Osteocyte (in vitro differentiated cells): ENCODE measurements around the gene CMTM7. TPM values are rescaled to one million over a fixed set of nuclear protein-coding genes. Genes with fewer than 3 reads are reported as not detected.

Source experiments
- DNase-seq: peaks from one replicate; pipeline ENCODE4 v3.0.0; 2021; ENCODE audit warnings: mixed read lengths; ENCODE audit not compliant: unreplicated experiment; ENCODE audit errors: extremely low spot score
- H3K27ac Mint-ChIP-seq: one replicate; pipeline ENCODE4 v1.8.0; 2021; ENCODE audit warnings: mild to moderate bottlenecking, mixed read lengths; ENCODE audit not compliant: unreplicated experiment
- H3K27me3 Mint-ChIP-seq: one replicate; pipeline ENCODE4 v1.8.0; 2021; ENCODE audit warnings: mixed read lengths; ENCODE audit not compliant: unreplicated experiment
- H3K36me3 Mint-ChIP-seq: one replicate; pipeline ENCODE4 v1.8.0; 2021; ENCODE audit warnings: mixed read lengths; ENCODE audit not compliant: unreplicated experiment
- H3K4me1 Mint-ChIP-seq: one replicate; pipeline ENCODE4 v1.8.0; 2021; ENCODE audit warnings: mixed read lengths; ENCODE audit not compliant: unreplicated experiment
- H3K4me3 Mint-ChIP-seq: one replicate; pipeline ENCODE4 v1.8.0; 2021; ENCODE audit warnings: mild to moderate bottlenecking, moderate library complexity, mixed read lengths; ENCODE audit not compliant: unreplicated experiment
- H3K9me3 Mint-ChIP-seq: one replicate; pipeline ENCODE4 v1.8.0; 2021; ENCODE audit warnings: mixed read lengths; ENCODE audit not compliant: unreplicated experiment
- CTCF ChIP-seq: fragments of 200-600 bp; sonication (generic); IDR thresholded peaks from 2 replicates; pipeline ENCODE4 v1.5.0; 2021; ENCODE audit warnings: antibody characterized with exemption, mild to moderate bottlenecking, moderate library complexity
- total RNA-seq: library from RNA; stranded (reverse); gene quantifications from 2 replicates; pipeline ENCODE4 v1.2.1, GENCODE V29; 2021

CMTM7 gene
- total RNA-seq, 1 donor from 2014 or later, result 17.8 TPM

GRCh38 chr3:32499585-32499984 lies 107.9 kb downstream of the CMTM7 start:
- Mint-ChIP-seq H3K27me3 (no peaks in the 10 kb centered on the region), H3K9me3 (no peaks in the 10 kb centered on the region), H3K4me3 (no peak overlapping the region), H3K36me3 (peaks cover 9% of the 10 kb centered on the region), H3K27ac (no peak overlapping the region), H3K4me1 (peaks cover 31% of the 10 kb centered on the region)
- no peak for DNase-seq
- no peak for TF ChIP-seq CTCF

GRCh38 chr3:32500231-32500630 lies 108.6 kb downstream of the CMTM7 start:
- H3K27ac Mint-ChIP-seq, result no peak overlapping the region
- DNase-seq, result no peak
- H3K27me3 Mint-ChIP-seq, result no peaks in the 10 kb centered on the region
- H3K36me3 Mint-ChIP-seq, result peaks cover 9% of the 10 kb centered on the region
- H3K9me3 Mint-ChIP-seq, result no peaks in the 10 kb centered on the region
- peak overlapping the region; percentile 94 for H3K4me3 Mint-ChIP-seq
- H3K4me1 Mint-ChIP-seq, result peaks cover 30% of the 10 kb centered on the region
- no peak for TF ChIP-seq CTCF

GRCh38 chr3:32500880-32501782 lies 109.5 kb downstream of the CMTM7 start:
- Mint-ChIP-seq H3K27me3 (no peaks in the 10 kb centered on the region), H3K36me3 (peaks cover 9% of the 10 kb centered on the region), H3K9me3 (no peaks in the 10 kb centered on the region), H3K27ac (peak overlapping the region; percentile 59), H3K4me1 (peaks cover 30% of the 10 kb centered on the region), H3K4me3 (peak overlapping the region; percentile 94)
- DNase-seq, result no peak
- no peak for TF ChIP-seq CTCF

GRCh38 chr3:32501783-32502117 lies 110.1 kb downstream of the CMTM7 start:
- H3K27ac Mint-ChIP-seq, result peak overlapping the region; percentile 98
- peaks cover 27% of the 10 kb centered on the region for H3K4me1 Mint-ChIP-seq
- no peaks in the 10 kb centered on the region for H3K9me3 Mint-ChIP-seq
- peaks cover 6% of the 10 kb centered on the region for H3K36me3 Mint-ChIP-seq
- H3K27me3 Mint-ChIP-seq, result no peaks in the 10 kb centered on the region
- DNase-seq, result no peak
- no peak for TF ChIP-seq CTCF
- peak overlapping the region; percentile 94 for H3K4me3 Mint-ChIP-seq

GRCh38 chr3:32502118-32502945 lies 110.7 kb downstream of the CMTM7 start, which contains the start of gene CMTM6:
TSS of gene CMTM6 (minus strand) at chr3:32502852. CDS start at chr3:32502745, 107 bp downstream.
- peak within 1 kb of the TSS; percentile 94 for H3K4me3 Mint-ChIP-seq
- peak; percentile 91 for DNase-seq
- no peaks in the 10 kb centered on the region for H3K9me3 Mint-ChIP-seq
- H3K4me1 Mint-ChIP-seq, result peaks cover 27% of the 10 kb centered on the region
- H3K27me3 Mint-ChIP-seq, result no peaks in the 10 kb centered on the region
- H3K27ac Mint-ChIP-seq, result peak within 1 kb of the TSS; percentile 98
- no peak for TF ChIP-seq CTCF
- H3K36me3 Mint-ChIP-seq, result peaks cover 4% of the 10 kb centered on the region
